GM12891 (cell line): ENCODE measurements around the gene SMYD4.
A peak's percentile ranks its signal among the peaks of the same experiment; 100 is the strongest.
"Not testable (repeated sequence)": the region's sequence is repeated elsewhere in the genome, so short reads cannot be mapped to it uniquely, and the experiment has no call there.

ENCODE experiments used
- DNase-seq: peaks from one replicate; pipeline ENCODE4 v3.0.0; 2011; ENCODE audit warnings: low spot score; ENCODE audit not compliant: insufficient read length
- FAIRE-seq: peaks from 2 replicates; lab custom pipeline; 2011; peaks lifted over from hg19 to GRCh38; lab: Jason Lieb, UNC
- PAX5 ChIP-seq: IDR thresholded peaks from 2 replicates; pipeline ENCODE4 v1.6.1; 2011; ENCODE audit warnings: low read length, moderate library complexity, mild to moderate bottlenecking; ENCODE audit not compliant: insufficient read depth, severe bottlenecking
- POLR2A ChIP-seq: IDR thresholded peaks from 2 replicates; pipeline ENCODE4 v1.6.1; 2011; ENCODE audit warnings: low read depth, low read length, control low read depth
- POLR2AphosphoS5 ChIP-seq: IDR thresholded peaks from 2 replicates; pipeline ENCODE4 v1.6.1; 2011; ENCODE audit warnings: low read depth, low read length, control low read depth
- POU2F2 ChIP-seq: IDR thresholded peaks from 2 replicates; pipeline ENCODE4 v1.6.1; 2011; ENCODE audit warnings: low read depth, mild to moderate bottlenecking, control low read depth, low read length, moderate library complexity
- SPI1 ChIP-seq: IDR thresholded peaks from 2 replicates; pipeline ENCODE4 v1.6.1; 2011; ENCODE audit warnings: low read depth, low read length, control low read depth
- TAF1 ChIP-seq: IDR thresholded peaks from 2 replicates; pipeline ENCODE4 v1.6.1; 2011; ENCODE audit warnings: low read depth, low read length, control low read depth

SMYD4 gene

GRCh38 chr17:1800712-1801111 is 29.0 kb downstream of the SMYD4 start:
- no peak for FAIRE-seq

GRCh38 chr17:1800240-1800639 is 29.5 kb downstream of the SMYD4 start:
- FAIRE-seq, result no peak
- DNase-seq, result no peak

More at GRCh38 chr17:1800712-1801111, 29.0 kb downstream of the SMYD4 start:
- TF ChIP-seq PAX5 (no peak), POLR2A (no peak), POLR2AphosphoS5 (no peak), POU2F2 (no peak), TAF1 (no peak), SPI1 (no peak)
- no peak for DNase-seq

GRCh38 chr17:1797846-1798245 is 31.9 kb downstream of the SMYD4 start:
- not testable (repeated sequence) for DNase-seq, FAIRE-seq

More at GRCh38 chr17:1800240-1800639, 29.5 kb downstream of the SMYD4 start:
- TF ChIP-seq SPI1 (no peak), POLR2A (no peak)

GRCh38 chr17:1797323-1797722 is 32.4 kb downstream of the SMYD4 start:
- no peak for FAIRE-seq
- no peak for DNase-seq
- TF ChIP-seq POLR2AphosphoS5 (no peak), POU2F2 (no peak), TAF1 (no peak), POLR2A (no peak), PAX5 (no peak), SPI1 (no peak)

- TF ChIP-seq POLR2AphosphoS5 (no peak), TAF1 (no peak), SPI1 (no peak), POLR2A (no peak), POU2F2 (no peak), PAX5 (no peak)
- no peak for DNase-seq
- no peak for FAIRE-seq
Measured at GRCh38 chr17:1796800-1797199, 32.9 kb downstream of the SMYD4 start.

- FAIRE-seq, result no peak
Measured at GRCh38 chr17:1793447-1793806, 36.3 kb downstream of the SMYD4 start.

GRCh38 chr17:1792495-1793446 is 36.9 kb downstream of the SMYD4 start:
- FAIRE-seq (no peak), DNase-seq (no peak)
- no peak for TF ChIP-seq PAX5
- no peak for TF ChIP-seq POLR2A
- TF ChIP-seq SPI1, result no peak

More at GRCh38 chr17:1793447-1793806, 36.3 kb downstream of the SMYD4 start:
- no peak for DNase-seq
- TF ChIP-seq POLR2A (no peak), PAX5 (no peak), POU2F2 (no peak)

- TF ChIP-seq PAX5 (no peak), POLR2AphosphoS5 (no peak), TAF1 (no peak), POU2F2 (no peak), POLR2A (no peak), SPI1 (no peak)
- no peak for DNase-seq
- peak; percentile 33 for FAIRE-seq
Measured at GRCh38 chr17:1789936-1790335, 39.8 kb downstream of the SMYD4 start.

- no peak for DNase-seq
- no peak for FAIRE-seq
- TF ChIP-seq SPI1 (no peak), POLR2A (no peak), POLR2AphosphoS5 (no peak), POU2F2 (no peak), PAX5 (no peak), TAF1 (no peak)
Measured at GRCh38 chr17:1787301-1787902, 42.3 kb downstream of the SMYD4 start.

- no peak for DNase-seq
- no peak for FAIRE-seq
- TF ChIP-seq POLR2AphosphoS5, result no peak
- no peak for TF ChIP-seq TAF1
- TF ChIP-seq PAX5, result no peak
- TF ChIP-seq POU2F2, result no peak
- TF ChIP-seq POLR2A, result no peak
Measured at GRCh38 chr17:1786708-1787107, 43.0 kb downstream of the SMYD4 start.
